HUES48 (cell line): Measurements from ENCODE around the gene ASB14.

Source experiments
- H3K27ac ChIP-seq: one replicate; pipeline ENCODE4 v1.7.0; 2013; ENCODE audit warnings: low read depth, low read length, inconsistent platforms
- H3K27me3 ChIP-seq: 2 replicates; pipeline ENCODE4 v1.6.1; 2013; ENCODE audit warnings: mild to moderate bottlenecking, low read length; ENCODE audit not compliant: control insufficient read depth, insufficient read depth
- H3K36me3 ChIP-seq: 2 replicates; pipeline ENCODE4 v1.6.1; 2013; ENCODE audit warnings: low read length; ENCODE audit not compliant: control insufficient read depth, insufficient read depth
- H3K4me1 ChIP-seq: 2 replicates; pipeline ENCODE4 v1.6.1; 2013; ENCODE audit warnings: mild to moderate bottlenecking, low read length; ENCODE audit not compliant: control insufficient read depth, insufficient read depth
- H3K4me3 ChIP-seq: 2 replicates; pipeline ENCODE4 v1.5.1; 2013; ENCODE audit warnings: mild to moderate bottlenecking, low read depth, low read length
- H3K9ac ChIP-seq: 2 replicates; pipeline ENCODE4 v1.6.1; 2013; ENCODE audit warnings: mild to moderate bottlenecking, low read depth, low read length, moderate library complexity
- H3K9me3 ChIP-seq: 2 replicates; pipeline ENCODE4 v1.6.1; 2013; ENCODE audit warnings: low read length; ENCODE audit not compliant: control insufficient read depth, insufficient read depth

The ASB14 gene

GRCh38 chr3:57226176-57226575, 66.3 kb downstream of the ASB14 start:
- Histone ChIP-seq H3K4me3 (no peak overlapping the region), H3K4me1 (peaks cover 15% of the 10 kb centered on the region), H3K9me3 (no peaks in the 10 kb centered on the region), H3K27ac (no peak overlapping the region), H3K36me3 (no peaks in the 10 kb centered on the region), H3K27me3 (peaks cover 9% of the 10 kb centered on the region; the same call in 1 of the 2 replicates), H3K9ac (no peak overlapping the region)

GRCh38 chr3:57224856-57225255, 67.6 kb downstream of the ASB14 start:
- Histone ChIP-seq H3K9ac (no peak overlapping the region), H3K27me3 (peaks cover 9% of the 10 kb centered on the region; the same call in 1 of the 2 replicates)

GRCh38 chr3:57221883-57222282, 70.6 kb downstream of the ASB14 start:
- no peaks in the 10 kb centered on the region for H3K36me3 ChIP-seq
- no peaks in the 10 kb centered on the region for H3K9me3 ChIP-seq
- peaks cover 8% of the 10 kb centered on the region; the same call in 1 of the 2 replicates for H3K4me1 ChIP-seq
- H3K27ac ChIP-seq = no peak overlapping the region
- 0 out of 2 replicates have a peak, but pooled peaks cover 4% of the 10 kb centered on the region for H3K27me3 ChIP-seq
- no peak overlapping the region for H3K9ac ChIP-seq
- no peak overlapping the region for H3K4me3 ChIP-seq

More at GRCh38 chr3:57224856-57225255, 67.6 kb downstream of the ASB14 start:
- peaks cover 15% of the 10 kb centered on the region for H3K4me1 ChIP-seq
- H3K36me3 ChIP-seq = no peaks in the 10 kb centered on the region
- H3K27ac ChIP-seq = no peak overlapping the region
- H3K9me3 ChIP-seq = no peaks in the 10 kb centered on the region
- H3K4me3 ChIP-seq = no peak overlapping the region
